Activated B cell treated with CpG ODN at 0.5 μM for 24 hours (primary cell): ENCODE measurements around the gene SUSD2. TPM values are rescaled to one million over a fixed set of nuclear protein-coding genes. Genes with fewer than 3 reads are reported as not detected.
A peak's percentile ranks its signal among the peaks of the same experiment; 100 is the strongest.
"Not testable (repeated sequence)": the region's sequence is repeated elsewhere in the genome, so short reads cannot be mapped to it uniquely, and the experiment has no call there.

Experiments used
- ATAC-seq: fragments of 200-7000 bp; cut with Tn5 transposase; one replicate; pipeline ENCODE4 v1.10.0; 2021; ENCODE audit warnings: low read depth, mild to moderate bottlenecking, moderate library complexity
- CTCF ChIA-PET: fragments of 350-600 bp; sonication (Branson Sonifier 250); formaldehyde crosslinking; loops from one replicate; lab custom pipeline; 2021; ENCODE audit warnings: antibody characterized with exemption; lab: Charles Lee
- POLR2A ChIA-PET: fragments of 350-600 bp; sonication (Branson Sonifier 250); formaldehyde crosslinking; loops from one replicate; lab custom pipeline; 2021; ENCODE audit warnings: antibody characterized with exemption; lab: Charles Lee
- DNase-seq: peaks from one replicate; pipeline ENCODE4 v3.0.0; 2022
- H3K27ac Mint-ChIP-seq: one replicate; pipeline ENCODE4 v1.8.0; 2020; ENCODE audit warnings: mixed read lengths
- H3K27me3 Mint-ChIP-seq: one replicate; pipeline ENCODE4 v1.8.0; 2021; ENCODE audit warnings: mixed read lengths
- H3K36me3 Mint-ChIP-seq: one replicate; pipeline ENCODE4 v1.8.0; 2021; ENCODE audit warnings: low read depth, mixed read lengths
- H3K4me1 Mint-ChIP-seq: one replicate; pipeline ENCODE4 v1.8.0; 2021; ENCODE audit warnings: mixed read lengths
- H3K4me3 Mint-ChIP-seq: one replicate; pipeline ENCODE4 v1.8.0; 2020; ENCODE audit warnings: mild to moderate bottlenecking, mixed read lengths
- H3K9me3 Mint-ChIP-seq: one replicate; pipeline ENCODE4 v1.8.0; 2020; ENCODE audit warnings: mixed read lengths
- intact Hi-C: fragments of 100-400 bp; cut with micrococcal nuclease; formaldehyde crosslinking; loops from one replicate; pipeline ENCODE4 v1.15.1; 2024
- total RNA-seq: library from RNA; stranded (reverse); gene quantifications from 2 replicates; pipeline ENCODE4 v1.2.3, GENCODE V29; 2022
- TF ChIP-seq, protein P1 (sequence below): fragments of 200-600 bp; IDR thresholded peaks from one replicate; pipeline ENCODE4 v1.8.0; 2022; ENCODE audit warnings: antibody characterized with exemption, mild to moderate bottlenecking

Gene SUSD2
- total RNA-seq, 1 donor from 2014 or later = 0.93 TPM

- H3K27ac Mint-ChIP-seq = peak overlapping the region; percentile 9
- no peaks in the 10 kb centered on the region for H3K9me3 Mint-ChIP-seq
- H3K27me3 Mint-ChIP-seq = no peaks in the 10 kb centered on the region
- intact Hi-C loops = no loop called here
- no peak overlapping the region for H3K4me3 Mint-ChIP-seq
- ChIA-PET CTCF (no interaction called here), POLR2A (no interaction called here)
- ATAC-seq (no peak), DNase-seq (no peak)
- no peaks in the 10 kb centered on the region for H3K36me3 Mint-ChIP-seq
- TF ChIP-seq, protein P1, sequence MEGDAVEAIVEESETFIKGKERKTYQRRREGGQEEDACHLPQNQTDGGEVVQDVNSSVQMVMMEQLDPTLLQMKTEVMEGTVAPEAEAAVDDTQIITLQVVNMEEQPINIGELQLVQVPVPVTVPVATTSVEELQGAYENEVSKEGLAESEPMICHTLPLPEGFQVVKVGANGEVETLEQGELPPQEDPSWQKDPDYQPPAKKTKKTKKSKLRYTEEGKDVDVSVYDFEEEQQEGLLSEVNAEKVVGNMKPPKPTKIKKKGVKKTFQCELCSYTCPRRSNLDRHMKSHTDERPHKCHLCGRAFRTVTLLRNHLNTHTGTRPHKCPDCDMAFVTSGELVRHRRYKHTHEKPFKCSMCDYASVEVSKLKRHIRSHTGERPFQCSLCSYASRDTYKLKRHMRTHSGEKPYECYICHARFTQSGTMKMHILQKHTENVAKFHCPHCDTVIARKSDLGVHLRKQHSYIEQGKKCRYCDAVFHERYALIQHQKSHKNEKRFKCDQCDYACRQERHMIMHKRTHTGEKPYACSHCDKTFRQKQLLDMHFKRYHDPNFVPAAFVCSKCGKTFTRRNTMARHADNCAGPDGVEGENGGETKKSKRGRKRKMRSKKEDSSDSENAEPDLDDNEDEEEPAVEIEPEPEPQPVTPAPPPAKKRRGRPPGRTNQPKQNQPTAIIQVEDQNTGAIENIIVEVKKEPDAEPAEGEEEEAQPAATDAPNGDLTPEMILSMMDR = no peak
- H3K4me1 Mint-ChIP-seq = peaks cover 30% of the 10 kb centered on the region
Measured at GRCh38 chr22:24207264-24208011, 26.2 kb downstream of the SUSD2 start.

DNA sequence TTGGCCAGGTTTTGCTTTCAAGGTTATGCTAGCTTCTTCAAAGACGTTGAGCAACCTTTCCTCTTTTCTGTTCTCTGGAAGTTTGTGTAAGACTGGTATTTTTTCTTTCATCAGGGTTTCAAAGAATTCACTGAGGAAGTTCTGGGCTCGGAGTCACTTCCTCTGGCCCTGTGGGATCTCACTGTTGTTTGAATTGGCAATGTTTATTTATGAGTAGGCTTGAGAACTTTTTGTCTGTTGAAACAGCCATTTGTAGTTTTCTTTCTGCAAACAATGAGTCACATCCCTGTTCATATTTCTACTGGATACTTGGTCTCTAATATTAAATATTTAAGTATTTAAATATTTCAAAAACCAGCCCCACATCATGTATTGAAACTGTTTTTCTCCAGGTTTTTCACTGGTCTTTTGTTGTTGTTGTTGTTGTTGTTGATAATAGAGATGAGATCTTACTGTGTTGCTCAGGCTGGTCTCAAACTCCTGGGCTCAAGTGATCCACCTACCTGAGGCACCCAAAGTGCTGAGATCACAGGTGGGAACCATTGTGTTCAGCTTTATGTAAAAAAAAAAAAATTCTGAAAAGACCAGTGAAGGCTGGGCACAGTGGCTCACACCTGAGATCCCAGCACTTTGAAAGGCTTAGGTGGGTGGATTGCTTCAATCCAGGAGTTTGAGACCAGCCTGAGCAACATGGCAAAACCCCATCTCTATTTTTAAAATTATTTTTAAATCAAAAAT lies 26.9 kb downstream of the SUSD2 start:
- ChIA-PET POLR2A (no interaction called here), CTCF (no interaction called here)
- Mint-ChIP-seq H3K4me3 (no peak overlapping the region), H3K36me3 (no peaks in the 10 kb centered on the region), H3K4me1 (peaks cover 35% of the 10 kb centered on the region), H3K27ac (peak overlapping the region; percentile 9), H3K9me3 (no peaks in the 10 kb centered on the region), H3K27me3 (no peaks in the 10 kb centered on the region)
- no peak for ATAC-seq
- intact Hi-C loops = no loop called here
- TF ChIP-seq, protein P1 = no peak
- DNase-seq = no peak

DNA sequence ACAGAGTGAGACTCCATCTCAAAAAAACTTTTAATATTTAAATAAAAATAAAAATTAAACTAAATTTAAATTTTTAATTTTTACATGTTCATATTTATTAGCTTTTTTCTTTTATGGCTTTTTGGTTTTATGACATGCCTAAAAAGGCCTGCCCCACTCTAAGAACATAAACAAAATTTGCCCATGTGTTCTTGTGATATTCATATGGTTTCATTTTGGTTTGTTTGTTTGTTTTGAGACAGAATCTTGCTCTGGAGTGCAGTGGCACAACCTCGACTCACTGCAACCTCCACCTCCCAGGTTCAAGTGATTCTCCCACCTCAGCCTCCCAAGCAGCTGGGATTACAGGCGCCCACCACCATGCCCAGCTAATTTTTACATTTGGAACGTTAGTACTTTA lies 27.7 kb downstream of the SUSD2 start:
- H3K36me3 Mint-ChIP-seq = no peaks in the 10 kb centered on the region
- H3K27me3 Mint-ChIP-seq = no peaks in the 10 kb centered on the region
- ChIA-PET CTCF (no interaction called here), POLR2A (no interaction called here)
- H3K27ac Mint-ChIP-seq = no peak overlapping the region
- no peaks in the 10 kb centered on the region for H3K9me3 Mint-ChIP-seq
- DNase-seq = no peak
- TF ChIP-seq, protein P1 = no peak
- no peak for ATAC-seq
- H3K4me1 Mint-ChIP-seq = peaks cover 37% of the 10 kb centered on the region
- H3K4me3 Mint-ChIP-seq = no peak overlapping the region
- intact Hi-C loops = no loop called here

DNA sequence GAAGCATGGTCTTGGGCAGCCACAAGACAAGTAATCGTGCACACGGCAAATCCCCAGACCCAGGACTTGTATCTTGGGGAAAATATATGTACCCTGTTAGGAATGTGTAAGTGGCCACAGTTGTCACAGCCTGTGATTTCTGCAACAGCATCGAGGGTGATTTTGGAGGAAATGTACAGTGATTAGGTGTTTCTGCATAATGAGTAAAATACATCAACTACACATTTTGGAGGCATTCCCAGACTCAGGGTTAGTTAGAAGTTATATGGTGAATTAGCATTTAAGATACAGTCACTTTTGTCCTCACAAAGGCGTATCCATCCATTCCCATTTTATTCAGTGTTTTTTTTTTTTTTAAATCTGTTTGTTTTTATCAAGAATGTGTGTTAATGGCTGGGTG lies 28.4 kb downstream of the SUSD2 start:
- ChIA-PET POLR2A (no interaction called here), CTCF (no interaction called here)
- TF ChIP-seq, protein P1 = no peak
- DNase-seq (no peak), ATAC-seq (no peak)
- Mint-ChIP-seq H3K27ac (no peak overlapping the region), H3K4me3 (no peak overlapping the region), H3K27me3 (no peaks in the 10 kb centered on the region), H3K4me1 (peaks cover 37% of the 10 kb centered on the region), H3K36me3 (no peaks in the 10 kb centered on the region), H3K9me3 (no peaks in the 10 kb centered on the region)
- intact Hi-C loops = no loop called here

GRCh38 chr22:24210409-24210808 lies 29.1 kb downstream of the SUSD2 start:
- POLR2A ChIA-PET, H3K27me3 Mint-ChIP-seq, H3K36me3 Mint-ChIP-seq, CTCF ChIA-PET, intact Hi-C loops, ATAC-seq, H3K9me3 Mint-ChIP-seq, H3K27ac Mint-ChIP-seq, DNase-seq, H3K4me3 Mint-ChIP-seq: not testable (repeated sequence)
- peaks cover 35% of the 10 kb centered on the region for H3K4me1 Mint-ChIP-seq

- CTCF ChIA-PET, H3K27me3 Mint-ChIP-seq, ATAC-seq, POLR2A ChIA-PET, H3K9me3 Mint-ChIP-seq, H3K36me3 Mint-ChIP-seq, intact Hi-C loops, H3K27ac Mint-ChIP-seq, DNase-seq, H3K4me3 Mint-ChIP-seq: not testable (repeated sequence)
- H3K4me1 Mint-ChIP-seq = peaks cover 29% of the 10 kb centered on the region
Measured at GRCh38 chr22:24211716-24212115, 30.4 kb downstream of the SUSD2 start.

- DNase-seq, POLR2A ChIA-PET, H3K27ac Mint-ChIP-seq, H3K27me3 Mint-ChIP-seq, intact Hi-C loops, CTCF ChIA-PET, H3K9me3 Mint-ChIP-seq, H3K36me3 Mint-ChIP-seq, ATAC-seq, H3K4me3 Mint-ChIP-seq: not testable (repeated sequence)
- peaks cover 15% of the 10 kb centered on the region for H3K4me1 Mint-ChIP-seq
Measured at GRCh38 chr22:24213111-24213510, 31.8 kb downstream of the SUSD2 start.
